NCI-H2171 treated with DMSO at 0.1 percent for 48 hours (cell line): ENCODE results near the gene THSD4.
"Not testable (repeated sequence)": the region's sequence is repeated elsewhere in the genome, so short reads cannot be mapped to it uniquely, and the experiment has no call there.

ENCODE experiments used
- DNase-seq: peaks from one replicate; lab custom pipeline; 2025; lab: John Stamatoyannopoulos, UW

THSD4 gene

GRCh38 chr15:71124937-71125790 lies 9.9 kb downstream of the THSD4 start:
- no peak for DNase-seq

GRCh38 chr15:71125831-71126450 lies 10.7 kb downstream of the THSD4 start:
- DNase-seq = no peak

DNA sequence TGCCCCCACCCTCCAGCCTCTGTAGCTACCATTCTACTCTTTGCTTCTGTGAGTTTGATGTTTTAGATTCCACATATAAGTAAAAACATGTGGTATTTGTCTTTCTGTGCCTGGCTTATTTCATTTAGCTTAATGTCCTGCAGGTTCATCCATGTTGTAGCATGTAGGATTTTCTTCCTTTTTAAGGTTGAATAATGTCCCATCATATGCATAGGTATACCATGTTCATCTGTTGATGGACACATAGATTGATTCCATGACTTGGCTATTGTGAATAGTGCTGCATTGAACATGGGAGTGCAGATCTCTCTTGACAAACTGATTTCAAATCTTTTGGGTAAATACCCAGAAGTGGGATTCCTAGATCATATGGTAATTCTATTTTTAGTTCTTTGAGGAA lies 11.8 kb downstream of the THSD4 start:
- DNase-seq = no peak

- not testable (repeated sequence) for DNase-seq
Measured at GRCh38 chr15:71128159-71128558, 12.9 kb downstream of the THSD4 start.

DNA sequence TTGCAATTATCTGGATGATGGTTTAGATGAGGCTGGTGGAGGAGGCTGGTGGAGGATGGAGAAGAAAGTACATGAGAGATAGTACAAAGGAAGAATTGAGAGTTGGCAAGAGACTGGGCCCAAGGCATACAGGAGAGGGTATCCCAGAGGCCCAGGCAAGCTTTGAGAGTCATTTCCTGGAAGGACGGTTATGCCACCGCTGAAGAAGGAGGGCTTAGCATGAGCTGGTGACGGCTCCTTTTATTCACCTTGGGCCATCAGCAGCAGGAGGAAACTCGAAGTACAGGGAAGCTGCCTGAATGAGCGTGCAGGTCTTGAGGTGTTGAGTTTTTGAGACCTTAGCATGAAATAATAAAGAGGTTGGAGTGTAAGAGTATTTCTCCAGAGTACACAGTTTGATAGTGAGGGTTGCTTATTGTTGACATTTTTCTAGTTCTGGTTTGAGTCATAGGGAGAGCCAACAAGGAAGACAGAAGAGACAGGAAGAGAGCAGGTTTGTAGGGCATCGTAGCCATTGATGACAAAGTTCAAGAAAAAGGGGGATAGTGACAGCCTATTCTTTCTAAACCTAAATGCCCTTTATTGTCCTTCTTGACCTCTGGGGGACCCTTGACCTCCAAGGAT lies 13.8 kb downstream of the THSD4 start:
- no peak for DNase-seq

DNA sequence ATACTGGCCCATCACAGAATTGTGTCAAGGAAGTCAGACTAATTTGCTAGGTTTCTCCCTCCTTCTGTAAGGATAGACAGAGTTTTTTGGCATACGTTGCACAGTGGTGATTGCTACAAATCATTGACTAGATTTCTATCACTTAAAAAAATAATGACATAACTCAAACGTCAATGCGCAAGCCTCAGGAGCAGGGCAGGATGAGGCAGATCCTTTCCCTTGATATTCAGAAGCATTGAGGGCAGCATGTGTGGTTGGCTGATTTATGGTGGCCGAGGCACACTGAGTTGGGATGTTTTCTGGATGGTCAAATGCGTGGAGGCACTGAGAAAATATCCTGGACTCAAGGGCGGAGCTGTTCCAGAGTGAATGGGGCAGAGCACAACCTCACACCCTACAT lies 14.4 kb downstream of the THSD4 start:
- DNase-seq = no peak

- no peak for DNase-seq
Measured at GRCh38 chr15:71131601-71132362, 16.5 kb downstream of the THSD4 start.

- DNase-seq = no peak
Measured at GRCh38 chr15:71133747-71134472, 18.6 kb downstream of the THSD4 start.

DNA sequence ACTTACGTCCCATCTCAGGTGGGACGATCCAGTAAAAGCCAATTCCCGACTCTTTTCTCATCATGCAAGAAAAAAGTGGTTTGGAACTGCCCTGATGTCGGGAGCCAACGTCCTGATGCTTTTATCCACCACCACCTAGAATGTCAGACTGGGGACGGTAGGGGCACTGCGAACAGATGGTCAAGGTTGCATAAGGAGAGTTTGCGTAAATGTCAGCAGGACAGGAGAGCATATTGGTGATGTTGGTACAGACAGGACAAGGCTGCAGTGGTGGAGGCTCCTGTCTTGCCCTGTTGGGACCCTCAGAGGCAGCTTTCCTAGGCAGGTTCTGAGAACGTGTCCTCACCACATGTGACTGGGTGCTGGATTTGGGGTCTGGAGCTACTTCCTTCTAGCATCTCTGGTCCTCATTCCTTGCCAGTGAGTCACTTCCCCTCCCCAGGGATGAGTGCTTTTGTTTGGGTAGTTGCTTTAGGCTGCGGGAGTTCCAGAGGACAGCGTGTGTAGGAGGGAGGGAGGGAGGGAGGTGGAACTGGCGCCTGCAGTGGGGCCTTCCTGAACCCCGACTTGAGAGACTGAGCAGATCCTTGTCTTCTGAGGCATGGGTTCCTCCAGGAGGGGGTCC lies 21.0 kb downstream of the THSD4 start:
- no peak for DNase-seq

DNA sequence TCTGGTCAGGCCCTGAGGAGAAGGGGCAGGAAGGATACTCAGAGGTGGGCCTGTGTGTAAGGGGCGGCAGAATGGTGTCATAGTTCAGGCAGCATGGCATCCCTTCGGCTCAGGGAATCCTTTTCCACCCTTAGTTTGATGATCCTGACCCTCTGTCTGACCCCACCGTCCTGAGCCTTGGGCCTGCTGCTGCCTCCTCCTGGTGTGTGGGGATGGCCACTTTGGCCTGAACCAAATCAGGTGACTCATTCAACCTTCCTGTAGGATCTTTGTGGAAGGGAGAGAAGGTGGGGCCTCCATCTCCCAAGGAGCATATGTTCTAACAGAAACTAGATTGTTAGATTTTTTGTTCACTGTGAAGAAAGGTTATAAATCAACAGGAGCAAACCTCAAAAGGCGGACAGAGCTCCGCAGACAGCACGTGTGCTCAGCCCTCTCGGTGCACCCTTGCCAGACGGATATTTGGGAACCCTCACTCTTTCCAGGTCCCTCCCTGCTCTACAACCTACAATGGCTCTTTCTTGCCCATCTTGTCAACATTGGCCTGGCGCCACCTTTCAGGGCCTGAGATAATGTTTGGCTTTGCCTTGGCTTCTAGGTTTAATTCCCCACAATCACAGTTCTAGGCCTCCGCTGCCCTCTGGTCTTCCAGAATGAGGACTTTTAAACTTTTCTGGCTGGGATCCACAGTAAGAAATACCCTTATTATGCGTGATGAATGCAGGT lies 21.7 kb downstream of the THSD4 start:
- DNase-seq = no peak

DNA sequence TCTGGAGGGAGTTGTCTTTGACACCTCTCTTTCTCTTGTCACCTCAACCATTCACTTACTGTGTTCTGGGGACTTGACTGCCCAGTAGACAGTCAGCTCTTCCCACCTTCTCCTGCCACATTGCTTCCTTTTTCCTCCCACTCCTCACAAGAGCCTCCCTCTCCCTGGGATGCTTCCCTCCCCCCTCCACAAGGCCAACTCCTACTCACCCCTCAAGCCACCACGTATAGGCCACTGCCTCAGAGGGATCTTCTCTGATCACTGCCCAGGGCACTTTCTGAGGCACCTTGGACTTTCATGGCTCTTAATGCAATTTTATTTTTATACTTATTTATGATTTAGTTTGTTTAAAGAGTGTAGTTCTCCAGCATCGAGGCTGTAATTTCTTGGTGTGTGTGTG lies 23.2 kb downstream of the THSD4 start:
- DNase-seq = no peak

- DNase-seq = no peak
Measured at GRCh38 chr15:71139241-71139640, 24.0 kb downstream of the THSD4 start.

GRCh38 chr15:71141572-71141971 lies 26.3 kb downstream of the THSD4 start:
- DNase-seq = no peak

DNA sequence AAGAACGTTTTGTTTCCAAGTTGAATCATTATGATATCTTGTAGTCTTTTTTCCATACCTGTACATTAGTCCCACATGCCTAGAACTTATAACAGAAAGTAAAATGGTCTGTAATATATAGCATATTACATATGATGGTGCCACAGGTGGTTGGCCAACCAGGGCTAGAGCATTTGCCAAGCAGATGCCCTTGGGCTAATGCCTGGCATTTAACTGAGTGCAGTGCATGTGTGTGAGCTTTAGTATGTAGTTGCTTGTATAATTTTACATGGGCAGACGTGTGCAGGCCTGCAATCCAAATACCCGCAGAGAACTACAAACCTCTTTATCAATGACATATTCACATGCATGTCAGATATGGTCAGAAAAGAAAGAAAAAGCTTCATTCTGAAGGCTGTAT lies 27.5 kb downstream of the THSD4 start:
- no peak for DNase-seq

DNA sequence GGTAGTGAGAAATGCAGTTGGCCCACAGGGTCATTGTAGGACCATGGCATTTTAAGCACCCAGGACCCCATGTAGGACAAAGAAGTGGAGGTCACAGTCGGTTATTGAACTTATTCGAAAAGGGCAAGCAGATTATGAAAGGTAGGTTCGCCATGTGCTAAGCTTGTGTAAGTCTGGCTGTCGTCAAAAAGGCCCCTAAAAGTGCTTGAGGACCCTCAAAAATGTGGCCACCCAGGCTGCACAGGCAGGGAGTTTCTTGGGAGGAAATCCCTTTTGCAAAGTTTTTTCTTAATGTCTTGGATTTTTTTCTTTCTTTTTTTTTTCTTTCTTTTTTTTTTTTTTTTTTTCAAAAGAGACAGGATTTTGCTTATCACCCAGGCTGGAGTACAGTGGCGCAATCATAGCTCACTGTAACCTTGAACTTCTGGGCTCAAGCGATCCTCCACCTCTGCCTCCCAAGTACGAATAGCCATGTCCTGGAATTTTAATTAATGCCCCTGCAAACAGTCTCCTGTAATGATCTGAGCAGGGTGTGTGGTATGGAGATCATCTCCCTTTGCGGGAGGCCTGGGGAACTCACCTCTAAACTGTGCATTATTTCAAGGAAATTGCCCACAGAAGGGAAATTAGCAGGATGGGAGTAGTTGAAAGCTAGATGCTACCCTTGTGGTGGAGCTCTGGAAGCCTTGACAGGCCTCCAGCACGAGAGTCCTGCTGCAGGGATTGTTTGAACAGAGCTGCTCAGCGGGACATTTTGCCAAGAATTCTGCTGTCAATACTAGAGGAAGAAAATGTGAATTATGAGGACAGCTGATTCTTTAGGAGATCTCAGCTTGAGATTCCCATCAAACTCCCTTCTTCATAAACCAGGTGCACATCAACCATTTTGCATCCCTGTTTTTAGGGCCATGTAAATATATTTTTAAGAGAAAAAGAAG lies 28.4 kb downstream of the THSD4 start:
- DNase-seq = no peak

- DNase-seq = no peak
Measured at GRCh38 chr15:71145648-71146047, 30.4 kb downstream of the THSD4 start.

DNA sequence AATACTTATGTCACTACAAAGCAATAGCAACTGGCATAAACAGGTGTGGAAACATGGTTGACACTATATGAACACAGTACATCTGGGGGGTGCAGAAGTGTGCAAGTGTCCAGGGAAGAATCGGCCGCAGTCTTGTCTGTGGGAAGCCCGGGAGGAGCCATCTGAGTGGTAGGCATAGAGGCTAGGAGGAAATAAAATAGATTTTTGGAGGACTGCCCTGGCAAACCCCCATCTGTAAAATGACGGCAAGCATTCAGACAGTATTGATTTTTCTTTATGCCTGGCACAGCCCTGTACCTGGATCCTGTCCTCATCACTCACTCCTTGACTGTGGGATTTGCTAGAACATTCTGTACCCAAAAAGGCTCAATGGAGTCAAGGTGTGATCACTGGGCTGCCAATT lies 31.3 kb downstream of the THSD4 start:
- no peak for DNase-seq

DNA sequence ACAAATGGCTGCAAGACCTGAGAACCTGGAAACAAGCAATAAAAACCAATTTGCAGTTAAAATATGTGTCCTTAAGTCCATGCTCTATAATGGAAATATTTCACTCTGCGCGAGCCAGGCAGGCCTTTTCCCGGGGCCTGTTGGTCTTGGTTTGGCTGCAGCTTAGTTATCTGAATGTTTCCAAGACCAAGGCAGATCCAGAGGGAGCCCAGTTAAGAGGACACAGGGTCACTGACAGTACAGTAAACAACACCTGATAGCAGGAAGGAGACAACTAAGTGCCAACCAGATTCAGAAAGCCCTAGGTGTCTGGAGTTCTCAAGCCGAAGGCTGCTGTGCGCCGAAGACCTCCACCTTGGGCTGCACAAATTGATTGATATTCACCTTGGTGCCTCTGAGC lies 32.8 kb downstream of the THSD4 start:
- DNase-seq = no peak
